ENCODE measurements around the gene HAGHL. TPM values are rescaled to one million over a fixed set of nuclear protein-coding genes. Genes with fewer than 3 reads are reported as not detected.

Gene HAGHL
- total and polyA plus RNA-seq, 2 of the 8 experiments (the other 6 are each of a cell fraction or from before 2014, with no cell fraction given) = 26.6 to 26.9 TPM

DNA sequence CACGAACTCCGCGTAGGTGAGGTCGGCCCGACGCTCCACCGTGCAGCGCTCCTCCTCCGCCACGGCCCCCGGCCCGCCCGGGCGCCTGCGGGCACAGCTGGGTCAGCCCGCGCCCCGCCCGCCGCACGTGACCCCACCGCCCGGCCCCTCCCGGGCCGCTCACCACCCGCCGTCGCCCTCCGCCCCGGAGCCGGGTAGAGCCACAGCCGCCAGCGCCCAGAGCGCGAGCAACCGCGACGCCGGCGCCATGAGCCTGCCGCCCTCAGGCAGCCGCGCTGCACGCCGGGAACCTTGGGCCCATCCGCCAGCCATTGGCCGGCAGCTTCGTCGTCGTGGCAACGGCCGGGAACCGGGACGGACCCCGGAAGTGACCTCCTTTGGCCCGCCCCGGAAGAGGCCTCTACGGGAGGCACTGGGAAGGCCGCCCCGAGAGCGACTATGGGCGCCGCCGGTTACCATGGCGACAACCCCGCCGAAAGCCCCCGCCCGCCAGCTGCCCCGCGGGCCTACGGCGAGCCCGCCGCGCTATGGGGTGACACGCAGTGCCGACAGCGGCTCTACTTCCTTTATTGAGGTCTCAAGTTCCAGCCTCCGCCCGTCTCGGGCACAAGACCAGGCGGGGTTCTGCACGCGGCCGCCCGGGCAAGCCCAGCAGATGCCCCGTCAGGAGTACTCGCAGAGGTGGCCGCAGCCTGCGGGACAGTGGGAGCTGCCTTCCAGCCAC, 42.7 kb upstream of the HAGHL start, which contains the start of gene JMJD8:
TSS of gene JMJD8 (minus strand) at position 264 of the 724 bp plus-strand sequence. CDS start at position 249, 15 bp downstream.
- peak within 1 kb of the TSS; percentile 91 for H3K4ac ChIP-seq (replicated peaks; ENCODE audit: insufficient read length, low read depth, low read length)
- peak within 1 kb of the TSS; percentile 46 for H3K56ac ChIP-seq (replicated peaks; ENCODE audit: insufficient read length, low read depth, low read length)
- no peaks in the 10 kb centered on the region for H3K9me3 ChIP-seq (ENCODE audit: insufficient read depth in 2 of 2, low read depth in 1 of 2, low read length in 1 of 2)
- peaks cover 4 to 35% of the 10 kb centered on the region in 2 experiments for H4K20me1 ChIP-seq (replicated peaks in 1 of 2; ENCODE audit: control insufficient read depth in 1 of 2, insufficient read depth in 2 of 2, low read length in 2 of 2)
- H3K18ac ChIP-seq (ENCODE audit: extremely low read depth, low read length) = peak within 1 kb of the TSS; percentile 78
- H3K4me1 ChIP-seq (replicated peaks in 1 of 4; ENCODE audit: control insufficient read depth in 3 of 4, insufficient read depth in 4 of 4, low read length in 3 of 4) = peaks cover 0 to 18% (median 13%) of the 10 kb centered on the region in 4 experiments; a peak in 5 of 7 replicates
- H3K79me2 ChIP-seq (ENCODE audit: control insufficient read depth in 1 of 2, insufficient read depth in 2 of 2, low read length in 2 of 2) = peaks cover 0 to 12% of the 10 kb centered on the region in 2 experiments; a peak in 1 of 4 replicates
- peak within 1 kb of the TSS; percentile 73 for H3K27ac ChIP-seq (ENCODE audit: low read depth, low read length)
- POLR2A ChIA-PET (ENCODE audit: partially characterized antibody) = interaction anchor here (0.6 to 13.3 kb wide), 18 partner anchors 9 to 456 kb away, joined by 3 to 214 read pairs (median 4); partner anchors contain the start of genes ANTKMT, CHTF18, HAGHL and METRN
- H2AFZ ChIP-seq (ENCODE audit: low read length) = no peak within 1 kb of the TSS
- H4K8ac ChIP-seq (ENCODE audit: extremely low read depth, insufficient read depth, low read length) = peak within 1 kb of the TSS; percentile 80
- peak; percentile 81 to 98 for DNase-seq (ENCODE audit: low read depth in 1 of 2, low spot score in 2 of 2)
- H3K36me3 ChIP-seq (ENCODE audit: control insufficient read depth in 2 of 4, insufficient read depth in 4 of 4, low read length in 3 of 4) = peaks cover 4 to 28% (median 15%) of the 10 kb centered on the region in 4 experiments; a peak in 7 of 8 replicates
- peak within 1 kb of the TSS; percentile 62 to 81 (median 74) for H3K4me3 ChIP-seq (ENCODE audit: extremely low read depth in 1 of 4, insufficient read depth in 2 of 4, low read depth in 3 of 4, low read length in 4 of 4)
- CTCF ChIA-PET (ENCODE audit: partially characterized antibody) = interaction anchor here (1.2 kb wide), 2 partner anchors 17 to 36 kb away, joined by 4 to 5 read pairs; partner anchors contain the start of gene RHOT2
- no peak within 1 kb of the TSS for H2BK15ac ChIP-seq (ENCODE audit: low read length)
- H2BK12ac ChIP-seq (ENCODE audit: low read depth, low read length) = peak within 1 kb of the TSS; percentile 80; the same call in 1 of the 2 replicates
- H2BK20ac ChIP-seq (ENCODE audit: low read length) = no peak within 1 kb of the TSS
- 21% methylated on average over 41 of the region's 91 CpGs; no CpG with 5 or more reads in 1 of the 2 experiments for WGBS, 2 experiments (ENCODE audit: extremely low coverage in 1 of 2, insufficient coverage in 1 of 2, insufficient read length in 1 of 2, insufficient replicate concordance in 2 of 2, low coverage in 1 of 2, low lambda C conversion rate in 2 of 2, missing lambda C conversion rate in 1 of 2)
- H3K23ac ChIP-seq (ENCODE audit: insufficient read length) = no peak within 1 kb of the TSS
- peak within 1 kb of the TSS; percentile 63 to 95 for H3K4me2 ChIP-seq (ENCODE audit: insufficient read depth in 1 of 2, low read depth in 2 of 2, low read length in 2 of 2)
- FAIRE-seq = no peak
- H4K5ac ChIP-seq (ENCODE audit: insufficient read length, low read depth, low read length) = peak within 1 kb of the TSS; percentile 60
- no peak within 1 kb of the TSS for H3K14ac ChIP-seq (ENCODE audit: insufficient read length)
- H2AK5ac ChIP-seq (ENCODE audit: low read depth, low read length) = no peak within 1 kb of the TSS; the same call in 1 of the 2 replicates
- H4K91ac ChIP-seq (replicated peaks; ENCODE audit: insufficient read length, low read length) = peak within 1 kb of the TSS; percentile 98
- H3K23me2 ChIP-seq (ENCODE audit: low read depth, low read length) = peaks cover 13% of the 10 kb centered on the region; the same call in 1 of the 2 replicates
- no peaks in the 10 kb centered on the region; a peak in 1 of 7 replicates for H3K27me3 ChIP-seq (replicated peaks in 1 of 4; ENCODE audit: control insufficient read depth in 3 of 4, extremely low read depth in 1 of 4, insufficient read depth in 3 of 4, low read length in 3 of 4)
- no peak within 1 kb of the TSS for H2BK120ac ChIP-seq (replicated peaks; ENCODE audit: low read depth, low read length)
- peak within 1 kb of the TSS; percentile 62 to 94 (median 76) for H3K9ac ChIP-seq (replicated peaks in 1 of 4; ENCODE audit: extremely low read depth in 1 of 4, low read depth in 3 of 4, low read length in 3 of 4)
- peak within 1 kb of the TSS; percentile 87; the same call in 1 of the 2 replicates for H2BK5ac ChIP-seq (ENCODE audit: low read depth, low read length)
- H3K79me1 ChIP-seq (ENCODE audit: low read depth, low read length) = peaks cover 7% of the 10 kb centered on the region
- peak; percentile 80 for TF ChIP-seq CREB1 (IDR thresholded peaks at IDR 0.05)
- TF ChIP-seq CBX5 (IDR thresholded peaks at IDR 0.05; ENCODE audit: low read depth, low read length) = no peak
- TF ChIP-seq POLR2A (IDR thresholded peaks at IDR 0.05; ENCODE audit: control extremely low read depth in 1 of 2, low read depth in 2 of 2, low read length in 2 of 2) = peak in 1 of 2 experiments; percentile 92; a peak in 2 of 3 replicates
- no peak for TF ChIP-seq KDM4A (IDR thresholded peaks at IDR 0.05; ENCODE audit: low read depth, low read length, severe bottlenecking)
- no peak for TF ChIP-seq EGR1 (IDR thresholded peaks at IDR 0.05; ENCODE audit: borderline replicate concordance, low read depth, low read length)
- TF ChIP-seq RNF2 (IDR thresholded peaks at IDR 0.05; ENCODE audit: borderline replicate concordance, low read depth, low read length, missing control alignments, poor library complexity, severe bottlenecking) = no peak
- 0 out of 2 replicates have a peak, but pooled peaks have one; percentile 42 for TF ChIP-seq KDM5A (IDR thresholded peaks at IDR 0.05; ENCODE audit: low read length)
- no peak for TF ChIP-seq NANOG (IDR thresholded peaks at IDR 0.05; ENCODE audit: insufficient read depth, low read depth, low read length, poor library complexity, severe bottlenecking)
- no peak for TF ChIP-seq CTBP2 (IDR thresholded peaks at IDR 0.05; ENCODE audit: borderline replicate concordance, insufficient read depth, insufficient read length, low read length)
- TF ChIP-seq SIRT6 (IDR thresholded peaks at IDR 0.05; ENCODE audit: low read length) = no peak
- TF ChIP-seq, protein P1, sequence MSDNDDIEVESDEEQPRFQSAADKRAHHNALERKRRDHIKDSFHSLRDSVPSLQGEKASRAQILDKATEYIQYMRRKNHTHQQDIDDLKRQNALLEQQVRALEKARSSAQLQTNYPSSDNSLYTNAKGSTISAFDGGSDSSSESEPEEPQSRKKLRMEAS (IDR thresholded peaks at IDR 0.05) = peak; percentile 88

All from H1 (cell line).